ENCODE results near the gene TCHH.

- TF ChIP-seq EZH2 (IDR thresholded peaks at IDR 0.05) (no peak), POLR2AphosphoS5 (IDR thresholded peaks at IDR 0.05; ENCODE audit: borderline replicate concordance, low read depth, low read length) (no peak), FOXP2 (optimal IDR thresholded peaks at IDR 0.05; ENCODE audit: control extremely low read depth, extremely low read length, insufficient read depth) (no peak)
Measured at GRCh38 chr1:152061952-152062351, 53.3 kb downstream of the TCHH start.

Data from SK-N-MC (cell line).